ENCODE data around the gene PPP6R2.

The PPP6R2 gene

DNA sequence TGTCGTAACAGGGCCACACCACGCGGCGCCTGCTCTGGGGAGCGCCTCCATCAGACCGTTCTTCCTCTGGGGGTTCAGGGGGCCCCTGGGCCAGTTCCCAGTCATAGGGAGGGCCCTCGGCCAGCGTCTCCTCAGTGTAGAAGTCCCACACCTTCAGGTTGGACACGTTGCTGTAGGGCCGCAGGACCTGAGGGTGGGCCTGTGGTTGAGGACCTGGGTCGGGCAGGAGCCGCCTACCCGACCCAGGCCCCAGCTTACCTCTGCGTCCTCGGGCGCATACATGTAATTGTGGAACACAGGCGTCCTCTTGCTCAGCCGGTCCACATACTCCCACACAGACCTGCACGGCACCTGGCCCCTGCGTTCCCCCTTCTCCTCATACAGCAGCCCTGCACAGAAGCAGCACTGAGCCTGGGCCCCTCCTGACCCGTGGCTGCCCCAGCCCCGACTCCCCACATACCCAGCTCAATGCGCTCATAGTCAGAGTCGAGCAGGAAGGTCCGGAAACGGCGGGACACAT lies 111.5 kb downstream of the PPP6R2 start:
- no peak for DNase-seq

DNA sequence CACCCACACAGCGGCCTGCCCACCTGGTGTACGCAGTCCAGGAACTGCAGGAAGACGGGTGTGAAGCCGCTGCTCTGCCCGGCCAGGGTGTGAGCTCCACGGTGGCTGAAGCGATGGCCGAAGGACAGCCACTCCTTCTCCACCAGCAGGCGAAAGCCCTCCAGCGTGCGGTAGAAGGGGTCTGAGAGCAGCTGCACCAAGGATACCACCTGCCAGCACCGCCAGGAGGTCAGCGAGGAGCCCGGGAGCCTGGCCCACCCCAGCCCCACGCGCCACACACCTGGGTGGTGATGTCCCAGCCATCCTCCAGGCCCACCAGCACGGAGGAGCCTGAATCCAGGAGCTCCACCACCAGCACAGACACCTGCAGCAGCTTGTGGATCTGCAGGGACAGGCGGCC lies 112.1 kb downstream of the PPP6R2 start:
- DNase-seq = no peak

DNA sequence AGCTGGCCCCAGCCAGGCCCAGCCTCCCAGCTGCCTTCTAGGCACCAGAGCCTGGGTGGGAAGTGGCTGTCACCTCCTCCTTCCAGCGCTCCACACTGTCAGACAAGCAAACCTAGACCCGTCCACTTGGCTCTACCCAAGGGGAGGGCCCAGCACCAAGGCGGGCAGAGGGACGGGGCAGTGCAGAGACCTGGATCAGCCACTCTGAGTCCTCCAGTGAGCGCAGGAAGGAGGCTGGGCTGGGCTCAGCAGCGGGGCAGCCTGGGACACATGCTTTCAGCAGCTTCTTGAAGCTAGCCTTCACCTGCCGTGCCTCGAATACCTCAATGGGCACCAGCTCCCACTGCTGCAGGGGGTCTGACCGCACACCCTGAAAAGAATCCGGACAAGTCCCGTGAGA lies 112.9 kb downstream of the PPP6R2 start:
- no peak for DNase-seq

DNA sequence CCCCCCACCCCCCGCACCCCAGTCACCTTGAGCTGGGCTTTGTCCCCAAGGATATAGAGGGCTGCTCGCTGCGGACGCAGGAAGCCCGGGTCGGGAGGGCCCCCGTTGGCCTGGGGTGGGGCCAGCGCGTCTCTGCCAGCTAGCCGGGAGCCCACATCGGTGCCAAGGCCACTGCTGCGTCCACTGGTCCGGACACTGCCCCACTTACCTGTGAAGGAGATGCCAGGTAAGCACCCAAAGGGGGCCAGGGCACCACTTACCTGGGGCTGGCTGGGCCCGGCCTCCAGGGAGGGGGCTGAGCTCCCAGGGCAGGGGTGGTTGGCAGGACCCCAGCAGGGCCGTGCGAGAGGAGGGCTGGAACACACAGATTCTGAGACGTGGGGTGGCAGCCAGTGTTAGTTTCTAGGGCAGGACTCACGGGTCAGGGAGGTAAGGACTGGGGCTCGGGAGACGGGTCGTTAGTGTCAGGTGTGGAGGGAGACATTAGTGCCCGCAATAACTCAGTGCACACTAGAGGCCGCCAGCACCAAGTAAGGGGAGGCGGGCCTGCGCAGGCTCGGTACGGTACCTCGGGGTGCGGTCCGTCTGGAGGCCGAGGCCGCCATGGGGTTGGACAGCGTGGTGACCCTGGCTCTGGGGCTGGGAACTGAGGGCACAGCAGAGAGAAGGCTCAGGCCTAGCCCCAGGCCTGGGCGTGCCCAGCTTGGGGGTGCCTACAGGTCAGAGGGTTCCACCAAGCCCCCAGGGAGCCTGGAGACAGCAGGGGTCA lies 113.5 kb downstream of the PPP6R2 start:
- DNase-seq = no peak

- DNase-seq = no peak
Observed at GRCh38 chr22:50459016-50459415, 115.9 kb downstream of the PPP6R2 start.

DNA sequence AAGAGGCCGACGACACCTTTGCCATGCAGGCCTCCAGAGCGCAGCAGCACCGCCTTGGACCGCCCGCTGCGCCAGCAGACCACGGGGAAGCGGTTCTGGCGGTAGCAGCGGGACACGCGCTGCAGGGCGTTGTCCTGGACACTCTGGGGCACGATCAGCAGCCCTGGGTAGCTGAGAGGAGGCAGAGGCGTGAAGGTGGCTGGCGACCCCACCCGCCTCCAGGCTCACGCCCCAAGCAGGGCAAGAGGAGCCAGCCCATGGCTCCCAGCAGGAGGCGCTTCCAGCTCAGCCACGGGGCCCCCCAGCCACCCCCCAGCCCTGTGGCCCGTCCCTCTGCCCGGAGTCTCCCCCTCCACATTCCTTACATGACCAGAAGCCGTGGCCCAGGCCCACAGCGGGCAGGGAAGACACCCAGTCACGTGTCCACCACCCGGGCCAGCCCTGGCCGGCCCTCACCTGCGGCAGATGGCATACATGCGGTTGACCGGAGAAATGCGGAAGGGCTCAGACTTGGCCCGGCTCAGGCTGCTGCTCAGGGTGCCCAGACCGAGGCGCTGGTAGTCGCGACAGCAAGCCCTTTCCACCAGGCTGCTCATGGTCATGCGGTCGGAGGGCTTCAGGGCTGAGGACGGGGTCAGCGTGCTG lies 116.5 kb downstream of the PPP6R2 start:
- no peak for DNase-seq

DNA sequence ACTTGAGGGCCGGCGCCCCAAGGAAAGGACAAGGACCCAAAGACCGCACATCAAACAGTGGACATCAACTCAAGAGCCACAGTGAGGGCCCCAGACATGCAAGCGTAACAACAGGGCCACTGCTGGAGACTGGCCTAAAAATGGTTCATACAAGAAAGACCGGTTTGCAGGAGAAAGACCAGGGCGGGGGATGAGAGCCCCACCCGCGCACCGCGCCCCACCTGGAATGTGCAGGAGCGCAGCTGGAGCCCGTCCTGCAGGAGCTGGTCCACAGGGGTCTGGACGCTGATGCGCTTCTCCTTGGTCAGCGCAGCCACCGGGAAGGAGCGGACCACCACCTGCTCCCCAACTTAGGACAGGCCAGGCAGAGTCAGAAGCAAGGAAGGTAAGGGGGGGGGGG lies 117.8 kb downstream of the PPP6R2 start:
- DNase-seq = no peak

DNA sequence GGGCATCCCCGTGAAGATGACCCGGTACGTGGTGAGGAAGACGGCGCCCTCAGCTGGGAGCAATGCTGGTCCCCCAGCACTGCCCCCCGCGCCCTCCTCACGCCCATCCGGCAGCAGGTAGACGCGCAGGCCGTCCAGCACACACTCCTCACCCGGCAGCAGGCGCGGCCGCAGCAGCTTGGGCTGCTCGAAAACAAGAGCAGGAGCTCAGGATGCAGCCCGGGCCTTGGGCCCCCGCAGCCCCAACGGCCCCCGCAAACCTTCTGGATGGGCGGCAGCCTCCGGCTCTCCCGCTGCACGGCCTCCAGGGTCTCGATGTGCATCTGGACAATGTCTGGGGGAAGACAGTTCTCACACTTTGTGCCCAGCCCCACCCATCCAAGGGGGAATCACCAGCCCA lies 118.4 kb downstream of the PPP6R2 start:
- DNase-seq = no peak

DNA sequence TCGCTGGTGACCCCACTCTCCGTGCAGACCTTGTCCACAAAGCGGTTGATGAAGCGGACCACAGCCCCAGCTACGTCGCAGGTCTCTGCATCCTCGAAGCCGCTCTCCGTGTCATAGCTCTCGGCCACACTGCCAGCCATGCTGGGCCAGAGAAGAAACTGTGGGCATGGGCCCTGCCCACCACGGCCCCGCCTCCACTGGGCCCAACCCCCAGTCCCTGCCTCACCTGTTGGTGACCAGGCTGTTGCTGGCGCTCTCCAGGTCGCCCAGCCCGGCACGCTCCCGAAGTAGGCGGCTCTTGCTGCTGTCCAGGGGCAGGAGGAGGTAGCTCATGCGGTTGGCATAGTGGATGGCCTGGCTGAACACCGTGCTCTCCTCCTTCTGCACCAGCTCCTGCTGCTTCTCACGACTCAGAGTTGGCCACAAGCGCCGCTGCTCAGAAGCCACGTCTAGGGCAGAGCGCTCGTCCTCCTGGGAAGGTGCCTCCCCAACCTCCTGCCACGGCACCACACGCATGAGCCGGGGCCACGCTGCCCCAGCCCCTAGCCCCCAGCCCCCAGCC lies 118.9 kb downstream of the PPP6R2 start:
- no peak for DNase-seq

DNA sequence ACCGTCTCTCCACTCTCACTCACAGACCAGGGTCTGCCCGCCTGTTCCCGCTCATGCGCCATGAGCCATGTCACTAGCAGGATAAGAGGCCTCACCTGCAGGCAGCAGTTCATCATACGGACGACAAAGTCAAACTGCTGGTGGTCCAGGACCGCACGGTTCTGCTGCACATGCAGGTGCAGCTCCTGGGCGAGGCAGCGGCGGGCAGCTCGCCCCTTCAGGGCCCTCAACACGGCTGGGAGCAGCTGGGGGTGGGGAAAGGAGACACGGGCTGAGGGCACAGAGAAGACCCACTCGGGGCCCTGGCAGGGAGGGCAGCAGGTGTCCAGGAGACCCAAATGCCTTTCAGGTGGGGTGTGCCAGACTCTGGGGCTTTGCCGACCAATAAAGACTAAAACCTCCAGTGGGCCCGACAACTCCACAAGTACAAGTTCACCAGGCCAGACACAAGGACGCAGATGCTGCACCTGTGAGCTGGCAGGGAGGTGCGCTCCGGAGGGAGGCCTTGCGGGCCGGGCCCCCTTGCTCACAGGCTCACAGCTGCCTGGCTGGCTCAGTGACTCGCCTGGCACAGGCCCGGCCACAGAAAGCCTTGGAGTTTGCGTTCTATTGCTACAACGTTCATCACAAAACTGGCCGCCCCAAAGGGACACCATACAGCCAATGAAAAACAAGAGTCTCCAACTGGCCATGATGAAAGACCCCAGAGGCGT lies 120.2 kb downstream of the PPP6R2 start:
- no peak for DNase-seq

DNA sequence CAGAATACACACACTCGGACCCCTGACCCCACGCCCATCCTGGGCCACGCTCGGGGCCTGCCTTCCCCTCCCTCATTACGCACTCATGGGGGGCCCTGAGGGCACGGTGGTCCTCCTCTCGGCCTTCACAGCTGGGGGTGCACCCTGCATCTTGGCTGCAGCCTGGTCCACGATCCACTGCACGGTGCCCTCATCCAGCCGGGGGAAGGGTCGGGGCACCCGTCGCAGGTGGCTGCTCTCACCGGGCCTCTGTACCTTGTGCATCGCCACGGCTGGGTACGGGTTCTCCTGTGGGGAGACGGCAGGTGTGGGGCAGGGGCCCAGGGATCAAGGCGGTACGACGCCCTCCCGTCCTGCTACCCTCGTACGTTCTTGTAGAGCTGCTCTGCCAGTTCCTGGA lies 121.3 kb downstream of the PPP6R2 start:
- no peak for DNase-seq

GRCh38 chr22:50465066-50465930 lies 122.2 kb downstream of the PPP6R2 start:
- DNase-seq = no peak

DNA sequence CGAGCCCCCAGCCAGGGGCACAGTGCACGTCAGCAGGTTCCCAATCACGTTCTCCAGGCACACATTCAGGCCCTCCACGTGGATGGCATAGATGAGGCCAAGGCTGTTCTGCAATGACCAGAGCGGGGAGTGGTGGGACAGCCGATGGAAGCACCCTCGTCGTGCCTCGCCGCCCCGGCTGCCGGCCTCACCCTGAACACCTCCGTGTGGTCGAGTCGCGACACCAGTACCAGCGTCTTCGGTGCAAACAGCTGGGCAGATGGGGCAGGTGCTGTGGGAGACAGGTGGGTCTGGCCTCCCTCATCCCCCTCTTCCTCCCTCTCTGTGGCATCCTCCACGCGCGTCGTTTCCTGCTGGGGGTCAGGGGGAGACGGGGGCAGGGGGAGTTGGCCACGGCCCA lies 124.2 kb downstream of the PPP6R2 start:
- DNase-seq = no peak

DNA sequence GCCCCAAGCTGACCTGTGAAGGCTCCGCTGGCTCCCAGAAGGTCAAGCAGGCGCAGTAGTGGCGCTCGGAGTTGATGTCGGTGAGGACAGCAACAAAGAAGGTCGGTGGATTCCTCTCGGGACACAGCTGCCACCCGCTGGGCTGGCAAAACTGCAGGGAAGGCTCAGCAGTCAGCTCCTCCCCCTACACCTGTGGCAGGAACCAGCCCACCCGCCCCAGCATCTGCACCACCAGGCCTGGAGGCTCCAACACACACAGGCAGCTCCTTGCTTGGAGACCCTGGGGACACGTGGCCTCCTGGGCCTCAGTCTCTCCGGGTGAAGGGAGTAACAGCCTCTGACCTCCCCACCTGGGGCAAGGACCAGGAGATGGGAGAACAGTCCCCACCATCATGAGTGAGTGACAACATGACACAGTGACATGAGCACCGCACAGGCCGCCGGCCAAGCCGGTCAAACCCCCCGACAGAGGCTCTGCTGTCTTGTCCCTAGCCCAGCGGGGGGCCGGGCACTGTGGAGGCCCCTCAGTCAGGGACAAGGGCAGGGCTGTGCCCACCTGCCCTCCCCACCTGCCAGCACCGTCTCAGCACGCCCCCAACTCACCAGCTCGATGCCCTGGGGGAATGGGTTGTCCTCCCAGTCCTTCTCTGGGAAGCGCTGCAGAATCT lies 124.8 kb downstream of the PPP6R2 start:
- no peak for DNase-seq

- DNase-seq = no peak
Observed at GRCh38 chr22:50468626-50469025, 125.5 kb downstream of the PPP6R2 start.

DNA sequence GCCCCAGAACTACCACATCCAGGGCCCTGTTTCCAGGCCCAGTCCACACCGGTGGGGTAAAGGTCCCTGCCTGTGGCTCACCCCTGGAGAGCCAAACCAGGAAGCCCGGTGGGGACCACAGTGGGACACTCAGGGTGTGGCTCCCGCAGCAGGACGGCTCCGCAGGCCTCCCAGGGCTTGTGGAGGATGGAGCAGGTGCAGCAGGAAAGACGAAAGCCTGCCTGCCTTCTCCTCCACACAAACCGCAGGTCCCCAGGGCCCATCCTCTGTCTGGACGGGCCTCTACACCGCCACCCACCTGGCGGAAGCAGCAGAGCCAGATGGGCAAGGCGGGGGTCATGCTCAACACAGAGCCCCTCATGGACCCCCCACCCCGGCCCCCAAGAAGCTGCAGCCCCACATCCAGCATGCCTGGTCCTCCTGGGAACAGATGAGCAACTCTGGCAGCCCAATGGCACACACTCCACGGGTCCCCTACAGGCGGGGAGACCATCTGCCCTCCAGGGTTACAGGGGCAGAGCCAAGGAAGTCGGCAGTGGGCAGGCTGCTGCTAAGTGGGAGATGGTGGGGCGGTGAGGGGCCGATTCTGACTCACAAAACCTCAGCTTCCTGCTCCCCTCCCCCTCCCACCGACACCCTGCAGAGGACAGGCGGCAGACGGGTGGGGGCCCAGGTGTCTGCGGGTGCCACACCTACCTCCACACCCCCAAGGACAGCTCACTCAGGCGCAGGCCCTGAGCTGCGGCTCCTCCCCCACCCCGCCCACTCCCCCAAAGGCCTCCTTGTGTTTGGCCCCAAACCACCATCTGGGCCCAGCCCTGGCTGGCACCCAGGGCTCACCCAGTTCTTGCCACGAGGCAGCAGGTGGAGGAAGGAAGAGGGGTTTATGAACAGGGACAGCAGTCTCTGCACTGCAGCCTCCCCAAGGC lies 126.5 kb downstream of the PPP6R2 start:
- peak; percentile 94 for DNase-seq

DNA sequence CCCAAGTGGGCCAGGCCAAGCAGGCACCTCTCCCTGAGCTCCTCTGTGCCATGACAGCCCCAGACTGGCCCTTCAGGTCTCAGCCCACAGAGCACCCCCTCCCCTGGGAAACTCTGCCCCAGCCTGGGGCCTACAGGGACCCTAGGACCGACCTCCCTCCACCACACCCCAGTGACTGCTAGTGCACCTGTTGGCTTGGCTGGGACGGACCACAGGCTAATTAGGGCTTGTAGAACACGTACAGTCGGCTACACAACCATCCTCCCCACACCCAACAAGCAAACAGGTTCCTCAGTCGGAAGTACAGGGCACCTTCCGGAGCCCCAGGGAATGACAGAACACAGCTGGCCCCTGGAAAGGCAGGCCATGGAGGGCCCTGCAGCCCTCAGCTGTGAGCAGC lies 127.4 kb downstream of the PPP6R2 start:
- DNase-seq = no peak

- no peak for DNase-seq
Observed at GRCh38 chr22:50471197-50471847, 128.2 kb downstream of the PPP6R2 start.

DNA sequence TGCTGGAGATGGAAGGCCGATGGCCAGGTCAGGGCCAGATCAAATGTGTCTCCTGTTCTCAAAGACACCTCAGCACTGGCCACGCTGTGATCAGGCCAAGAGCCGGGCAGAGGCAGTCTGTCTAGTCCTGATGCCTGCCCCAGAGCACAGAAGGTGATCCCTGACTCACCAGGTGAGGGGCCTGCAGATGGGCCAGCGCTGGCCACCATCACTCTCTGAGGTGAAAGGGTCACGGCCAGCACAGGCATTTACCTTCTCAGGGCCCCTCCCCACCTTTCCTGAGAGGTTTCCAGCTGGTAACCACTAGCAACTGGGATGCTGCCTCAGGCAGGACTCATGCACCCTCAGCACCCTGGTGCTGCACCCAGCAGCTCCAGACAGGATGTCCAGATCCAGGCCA lies 128.8 kb downstream of the PPP6R2 start:
- no peak for DNase-seq

DNA sequence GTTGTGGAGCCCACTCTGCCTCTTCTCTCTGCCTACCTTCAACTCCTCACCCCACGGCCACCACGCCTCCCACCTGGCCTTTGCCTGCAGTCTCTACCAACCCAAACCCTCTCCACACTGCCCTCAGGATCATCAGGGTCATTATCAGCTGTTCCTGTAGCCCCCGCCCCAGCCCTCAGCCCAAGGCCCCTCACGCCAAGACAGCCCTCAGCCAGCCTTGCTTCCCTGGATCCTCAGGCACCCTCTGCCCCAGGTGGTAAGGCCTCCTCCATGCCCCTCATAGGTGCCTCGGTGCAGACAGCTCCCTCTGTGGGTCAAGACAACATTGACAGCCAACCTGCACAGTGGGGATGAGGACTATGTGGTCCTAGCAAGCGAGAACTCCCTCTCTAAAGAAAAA lies 130.0 kb downstream of the PPP6R2 start:
- DNase-seq = no peak
